MV-4-11 (cell line): Measurements from ENCODE around the gene ANKRD17.

Experiments
- DNase-seq: peaks from one replicate; lab custom pipeline; 2025; lab: John Stamatoyannopoulos, UW

The ANKRD17 gene

GRCh38 chr4:73051625-73052024 is 207.0 kb downstream of the ANKRD17 start:
- no peak for DNase-seq

- no peak for DNase-seq
These were observed 212.7 kb downstream of the ANKRD17 start for GRCh38 chr4:73045879-73046278.

- peak; percentile 40 for DNase-seq
These were observed 221.5 kb downstream of the ANKRD17 start for GRCh38 chr4:73037057-73037456.

DNA sequence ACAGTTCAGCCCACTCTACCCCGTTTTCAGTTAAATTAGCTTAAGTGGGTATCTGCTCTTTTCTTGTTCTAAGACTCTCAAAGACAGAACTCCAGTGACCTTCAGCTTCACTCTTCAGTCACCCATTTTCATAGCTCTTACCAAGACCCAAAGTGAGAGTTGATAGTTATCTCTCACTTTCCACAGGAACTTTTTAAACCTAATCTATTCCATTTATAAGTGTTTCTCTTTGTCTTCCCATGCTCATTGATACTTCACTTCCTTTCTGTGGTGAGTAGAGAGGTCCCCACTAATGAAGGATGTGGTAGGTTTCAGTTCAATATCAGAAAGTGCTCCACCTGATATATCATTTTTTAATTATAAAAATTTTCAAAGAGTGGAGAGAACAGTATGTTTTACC is 222.5 kb downstream of the ANKRD17 start:
- no peak for DNase-seq

- DNase-seq, result no peak
These were observed 223.7 kb downstream of the ANKRD17 start for GRCh38 chr4:73034896-73035295.

GRCh38 chr4:73028621-73029020 is 230.0 kb downstream of the ANKRD17 start:
- no peak for DNase-seq
